Measurements from ENCODE around the gene SASH3. TPM values are rescaled to one million over a fixed set of nuclear protein-coding genes. Genes with fewer than 3 reads are reported as not detected.

SASH3 gene
- polyA plus RNA-seq, 1 of the 3 experiments (the other 2 are of a cell fraction) = not detected

DNA sequence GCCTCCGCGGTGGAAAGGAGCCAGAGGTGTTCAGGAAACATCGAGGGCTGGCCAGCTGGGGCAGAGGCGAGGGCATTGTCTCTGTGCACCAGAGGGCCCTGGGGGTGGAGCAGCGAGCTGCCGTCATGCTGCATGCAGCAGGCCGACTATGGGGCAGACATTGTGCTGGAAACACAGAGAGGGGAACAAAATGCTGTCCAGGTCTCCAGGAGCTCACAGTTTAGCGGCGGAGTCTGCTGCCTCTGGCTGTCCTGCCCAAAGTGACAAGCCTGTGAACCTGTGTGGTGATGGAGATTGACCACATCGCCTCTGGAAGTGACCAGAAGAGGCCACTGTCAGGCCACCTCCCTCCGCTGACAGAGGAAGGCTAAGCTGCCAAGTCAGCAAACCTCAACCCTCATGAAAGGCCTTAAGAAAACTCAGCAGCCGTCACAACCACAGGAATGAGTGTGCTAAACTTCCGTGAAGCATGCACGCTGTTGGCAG, 20.1 kb upstream of the SASH3 start (continued):
- TF ChIP-seq RFX5 (IDR thresholded peaks at IDR 0.05; ENCODE audit: low read length) (no peak), RAD21 (IDR thresholded peaks at IDR 0.05; ENCODE audit: low read length) (no peak), TAF1 (IDR thresholded peaks at IDR 0.05; ENCODE audit: borderline replicate concordance, low read depth, low read length) (no peak)

DNA sequence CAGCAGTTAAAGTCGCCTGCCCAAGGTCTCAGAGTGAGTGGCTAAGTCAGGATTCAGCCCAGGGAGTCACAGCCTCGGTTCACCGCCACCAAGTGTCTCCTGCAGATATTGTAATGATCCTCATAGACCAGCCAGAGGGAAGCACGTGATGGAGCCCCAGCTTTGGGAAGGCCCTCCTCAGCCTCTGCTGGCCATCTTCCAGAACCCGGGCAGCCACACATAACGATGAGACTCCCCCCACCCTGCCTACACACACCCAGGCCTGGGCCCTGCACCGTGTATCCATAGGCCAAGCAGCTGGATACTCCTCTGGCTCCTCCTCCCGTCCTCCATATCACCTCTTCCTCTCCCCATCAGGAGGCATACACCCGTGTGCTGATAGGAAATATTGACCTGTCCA, 19.6 kb upstream of the SASH3 start:
- Histone ChIP-seq H3K9me3 (no peaks in the 10 kb centered on the region), H3K4me1 (ENCODE audit: control insufficient read depth in 1 of 2, insufficient read depth in 2 of 2, low read depth in 1 of 2, low read length in 1 of 2) (peaks cover 0 to 8% of the 10 kb centered on the region in 2 experiments; a peak in 1 of 4 replicates), H3K27me3 (ENCODE audit: insufficient read depth) (peaks cover 7% of the 10 kb centered on the region; the same call in 1 of the 2 replicates), H3F3A (replicated peaks; ENCODE audit: insufficient read depth) (no peaks in the 10 kb centered on the region), H3K79me2 (ENCODE audit: insufficient read depth) (no peaks in the 10 kb centered on the region), H3K9me2 (no peaks in the 10 kb centered on the region), H3K27ac (ENCODE audit: low read depth in 2 of 2, low read length in 1 of 2) (no peak overlapping the region), H3K9ac (no peak overlapping the region), H2AFZ (ENCODE audit: low read depth) (no peak overlapping the region), H3K4me3 (ENCODE audit: low read depth in 2 of 2, low read length in 1 of 2) (no peak overlapping the region), H4K20me1 (ENCODE audit: insufficient read depth) (no peaks in the 10 kb centered on the region), H3K36me3 (replicated peaks in 1 of 2; ENCODE audit: control insufficient read depth in 1 of 2, insufficient read depth in 2 of 2, low read length in 1 of 2) (no peaks in the 10 kb centered on the region), H3K4me2 (no peak overlapping the region)
- WGBS (ENCODE audit: low lambda C conversion rate) = 31% methylated on average over 5 of the region's 9 CpGs
- TF ChIP-seq, protein P1, sequence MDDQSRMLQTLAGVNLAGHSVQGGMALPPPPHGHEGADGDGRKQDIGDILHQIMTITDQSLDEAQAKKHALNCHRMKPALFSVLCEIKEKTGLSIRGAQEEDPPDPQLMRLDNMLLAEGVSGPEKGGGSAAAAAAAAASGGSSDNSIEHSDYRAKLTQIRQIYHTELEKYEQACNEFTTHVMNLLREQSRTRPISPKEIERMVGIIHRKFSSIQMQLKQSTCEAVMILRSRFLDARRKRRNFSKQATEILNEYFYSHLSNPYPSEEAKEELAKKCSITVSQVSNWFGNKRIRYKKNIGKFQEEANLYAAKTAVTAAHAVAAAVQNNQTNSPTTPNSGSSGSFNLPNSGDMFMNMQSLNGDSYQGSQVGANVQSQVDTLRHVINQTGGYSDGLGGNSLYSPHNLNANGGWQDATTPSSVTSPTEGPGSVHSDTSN (IDR thresholded peaks at IDR 0.05) = no peak
- TF ChIP-seq JUND (IDR thresholded peaks at IDR 0.05) (no peak), FOXJ3 (CRISPR knock-in tag; IDR thresholded peaks at IDR 0.05) (no peak), TAF1 (IDR thresholded peaks at IDR 0.05; ENCODE audit: borderline replicate concordance, low read depth, low read length) (no peak), NRF1 (IDR thresholded peaks at IDR 0.05; ENCODE audit: low read depth, low read length) (no peak), CHD2 (IDR thresholded peaks at IDR 0.05; ENCODE audit: low read length, partially characterized antibody) (no peak), GATA2 (CRISPR knock-in tag; IDR thresholded peaks at IDR 0.05) (no peak), FOXM1 (IDR thresholded peaks at IDR 0.05; ENCODE audit: low read depth) (no peak), TEAD4 (IDR thresholded peaks at IDR 0.05; ENCODE audit: borderline replicate concordance, insufficient read depth) (no peak), RFX5 (IDR thresholded peaks at IDR 0.05; ENCODE audit: low read length) (no peak)
- TF ChIP-seq, protein P2, sequence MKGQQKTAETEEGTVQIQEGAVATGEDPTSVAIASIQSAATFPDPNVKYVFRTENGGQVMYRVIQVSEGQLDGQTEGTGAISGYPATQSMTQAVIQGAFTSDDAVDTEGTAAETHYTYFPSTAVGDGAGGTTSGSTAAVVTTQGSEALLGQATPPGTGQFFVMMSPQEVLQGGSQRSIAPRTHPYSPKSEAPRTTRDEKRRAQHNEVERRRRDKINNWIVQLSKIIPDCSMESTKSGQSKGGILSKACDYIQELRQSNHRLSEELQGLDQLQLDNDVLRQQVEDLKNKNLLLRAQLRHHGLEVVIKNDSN (IDR thresholded peaks at IDR 0.05; ENCODE audit: borderline replicate concordance, low read depth) = no peak
- TF ChIP-seq, protein P3, sequence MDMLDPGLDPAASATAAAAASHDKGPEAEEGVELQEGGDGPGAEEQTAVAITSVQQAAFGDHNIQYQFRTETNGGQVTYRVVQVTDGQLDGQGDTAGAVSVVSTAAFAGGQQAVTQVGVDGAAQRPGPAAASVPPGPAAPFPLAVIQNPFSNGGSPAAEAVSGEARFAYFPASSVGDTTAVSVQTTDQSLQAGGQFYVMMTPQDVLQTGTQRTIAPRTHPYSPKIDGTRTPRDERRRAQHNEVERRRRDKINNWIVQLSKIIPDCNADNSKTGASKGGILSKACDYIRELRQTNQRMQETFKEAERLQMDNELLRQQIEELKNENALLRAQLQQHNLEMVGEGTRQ (IDR thresholded peaks at IDR 0.05; ENCODE audit: borderline replicate concordance, low read depth, low read length) = no peak
- CTCF ChIA-PET = interaction anchor here (0.6 to 1.8 kb wide), 4 partner anchors 25 to 63 kb away, joined by 3 to 5 read pairs (median 4); no protein-coding TSS in a partner anchor
- no peak for DNase-seq
- POLR2A ChIA-PET = no interaction called here
